HepG2 (cell line): Measurements from ENCODE around the gene STK4. TPM values are rescaled to one million over a fixed set of nuclear protein-coding genes. Genes with fewer than 3 reads are reported as not detected.

Experiments used
- ARID2 ChIP-seq: sonication (generic); formaldehyde crosslinking; IDR thresholded peaks from 2 replicates; pipeline ENCODE4 v1.8.1; 2022; ENCODE audit warnings: mild to moderate bottlenecking, missing genetic modification reagents, borderline replicate concordance
- FOXA3 ChIP-seq: IDR thresholded peaks from 2 replicates; pipeline ENCODE4 v1.6.1; 2016; ENCODE audit warnings: missing genetic modification reagents, missing compliant biosample characterization
- HNRNPUL1 ChIP-seq: fragments of 200-400 bp; formaldehyde crosslinking; IDR thresholded peaks from 2 replicates; pipeline ENCODE4 v1.6.1; 2017; ENCODE audit warnings: low read depth, mild to moderate bottlenecking, low read length, moderate library complexity
- HOXA3 ChIP-seq: sonication (generic); formaldehyde crosslinking; IDR thresholded peaks from 2 replicates; pipeline ENCODE4 v1.5.0; 2020; ENCODE audit warnings: missing genetic modification reagents
- RAD51 ChIP-seq: fragments of 450-650 bp; IDR thresholded peaks from 2 replicates; pipeline ENCODE4 v1.6.1; 2016; ENCODE audit warnings: borderline replicate concordance
- SKI ChIP-seq: fragments of 450-650 bp; IDR thresholded peaks from one replicate; pipeline ENCODE4 v1.6.1; 2018; ENCODE audit warnings: mild to moderate bottlenecking; ENCODE audit not compliant: partially characterized antibody
- SMAD9 ChIP-seq: sonication (generic); formaldehyde crosslinking; IDR thresholded peaks from 2 replicates; pipeline ENCODE4 v1.5.1; 2020; ENCODE audit warnings: mild to moderate bottlenecking, missing genetic modification reagents
- SNAPC2 ChIP-seq: sonication (generic); formaldehyde crosslinking; IDR thresholded peaks from 2 replicates; pipeline ENCODE4 v1.8.1; 2022; ENCODE audit warnings: mild to moderate bottlenecking, missing genetic modification reagents
- SP140L ChIP-seq: sonication (generic); formaldehyde crosslinking; IDR thresholded peaks from 2 replicates; pipeline ENCODE4 v1.4.0; 2020; ENCODE audit warnings: missing genetic modification reagents, borderline replicate concordance
- SUZ12 ChIP-seq: fragments of 150-350 bp; IDR thresholded peaks from 2 replicates; pipeline ENCODE4 v1.6.1; 2014; ENCODE audit warnings: low read depth, low read length
- THYN1 ChIP-seq: sonication (generic); formaldehyde crosslinking; IDR thresholded peaks from 2 replicates; pipeline ENCODE4 v1.8.1; 2023; ENCODE audit warnings: low read depth, mild to moderate bottlenecking, moderate library complexity, missing genetic modification reagents, borderline replicate concordance
- U2AF2 ChIP-seq: fragments of 200-400 bp; formaldehyde crosslinking; IDR thresholded peaks from 2 replicates; pipeline ENCODE4 v1.6.1; 2017; ENCODE audit warnings: low read depth, mild to moderate bottlenecking, low read length
- ZNF263 ChIP-seq: sonication (generic); formaldehyde crosslinking; IDR thresholded peaks from 2 replicates; pipeline ENCODE4 v1.4.0; 2020; ENCODE audit warnings: missing genetic modification reagents
- ZNF30 ChIP-seq: sonication (generic); formaldehyde crosslinking; IDR thresholded peaks from 2 replicates; pipeline ENCODE4 v1.5.0; 2020; ENCODE audit warnings: mild to moderate bottlenecking, missing genetic modification reagents
- ZNF382 ChIP-seq: sonication (generic); formaldehyde crosslinking; IDR thresholded peaks from 2 replicates; pipeline ENCODE4 v1.5.0; 2020; ENCODE audit warnings: missing genetic modification reagents, mild to moderate bottlenecking, borderline replicate concordance
- ZNF556 ChIP-seq: sonication (generic); formaldehyde crosslinking; IDR thresholded peaks from 2 replicates; pipeline ENCODE4 v1.4.0; 2020; ENCODE audit warnings: mild to moderate bottlenecking, missing genetic modification reagents, borderline replicate concordance
- ZNF577 ChIP-seq: sonication (generic); formaldehyde crosslinking; IDR thresholded peaks from 2 replicates; pipeline ENCODE4 v1.4.0; 2020; ENCODE audit warnings: mild to moderate bottlenecking, low read depth, missing genetic modification reagents, borderline replicate concordance
- ZNF607 ChIP-seq: sonication (generic); formaldehyde crosslinking; IDR thresholded peaks from 2 replicates; pipeline ENCODE4 v1.5.1; 2020; ENCODE audit warnings: missing genetic modification reagents, mild to moderate bottlenecking, borderline replicate concordance
- ZNF703 ChIP-seq: sonication (generic); formaldehyde crosslinking; IDR thresholded peaks from 2 replicates; pipeline ENCODE4 v1.5.1; 2020; ENCODE audit warnings: missing genetic modification reagents, mild to moderate bottlenecking, moderate library complexity, borderline replicate concordance
- ZNF749 ChIP-seq: sonication (generic); formaldehyde crosslinking; IDR thresholded peaks from 2 replicates; pipeline ENCODE4 v1.8.0; 2022; ENCODE audit warnings: mild to moderate bottlenecking, missing genetic modification reagents, moderate library complexity, borderline replicate concordance
- ZNF792 ChIP-seq: IDR thresholded peaks from 2 replicates; pipeline ENCODE4 v1.6.1; 2016
- polyA plus RNA-seq, 8 experiments: library from polyadenylated mRNA; depleted of rRNA in 3 of 8; stranded (reverse) in 7 of 8; unstranded in 1 of 8; fragments of >200 nt; fragmentation: Illumina TruSeq in 4 of 8; extraction: Trizol in 4 of 8; gene quantifications; 2 replicates each; pipeline versions ENCODE4 v1.2.1 to v1.2.3, GENCODE V29; 2011 to 2016; ENCODE audit warnings: low read depth in 4 of 8, missing spikeins in 1 of 8, mixed read lengths in 1 of 8; ENCODE audit not compliant: insufficient read depth in 1 of 8
- total RNA-seq, 5 experiments: library from RNA; depleted of rRNA; stranded (reverse); fragments of >200 nt; fragmentation: Illumina TruSeq; extraction: Trizol; gene quantifications; 2 replicates each; pipeline ENCODE4 v1.2.3, GENCODE V29; 2016; ENCODE audit warnings: low read depth in 1 of 5
- TF ChIP-seq, protein P1 (sequence below): IDR thresholded peaks from 2 replicates; pipeline ENCODE4 v1.6.1; 2016; ENCODE audit warnings: missing compliant biosample characterization, missing genetic modification reagents, borderline replicate concordance
- TF ChIP-seq, protein P2 (sequence below): sonication (generic); formaldehyde crosslinking; IDR thresholded peaks from 2 replicates; pipeline ENCODE4 v1.4.0; 2020; ENCODE audit warnings: low read depth, mild to moderate bottlenecking, missing genetic modification reagents
- TF ChIP-seq, protein P3 (sequence below): IDR thresholded peaks from 2 replicates; pipeline ENCODE4 v1.6.1; 2016; ENCODE audit warnings: low read depth, missing genetic modification reagents, missing compliant biosample characterization
- TF ChIP-seq, protein P4 (sequence below): IDR thresholded peaks from 2 replicates; pipeline ENCODE4 v1.6.1; 2016

STK4 gene
- total and polyA plus RNA-seq, 2 of the 13 experiments (the other 11 are each of a cell fraction or from before 2014, with no cell fraction given), result 25.6 to 38.3 TPM

DNA sequence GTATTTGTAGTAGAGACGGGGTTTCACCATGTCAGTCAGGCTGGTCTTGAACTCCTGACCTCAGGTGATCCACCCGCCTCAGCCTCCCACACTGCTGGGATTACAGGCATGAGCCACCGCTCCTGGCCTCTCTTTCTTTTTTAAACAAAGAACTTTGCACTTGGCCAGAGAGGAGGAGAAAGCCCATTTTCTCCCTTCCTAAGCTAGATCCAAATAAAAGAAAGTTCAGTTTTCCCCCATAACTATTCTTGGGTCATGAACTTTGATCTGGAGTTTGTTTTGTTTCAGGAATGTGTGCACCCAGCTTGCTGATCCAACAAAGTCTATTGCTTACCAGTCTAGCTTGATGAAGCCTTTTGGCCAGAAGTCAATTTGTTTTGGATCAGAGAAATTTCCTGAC lies 111.2 kb downstream of the STK4 start (continued):
- TF ChIP-seq, protein P1, sequence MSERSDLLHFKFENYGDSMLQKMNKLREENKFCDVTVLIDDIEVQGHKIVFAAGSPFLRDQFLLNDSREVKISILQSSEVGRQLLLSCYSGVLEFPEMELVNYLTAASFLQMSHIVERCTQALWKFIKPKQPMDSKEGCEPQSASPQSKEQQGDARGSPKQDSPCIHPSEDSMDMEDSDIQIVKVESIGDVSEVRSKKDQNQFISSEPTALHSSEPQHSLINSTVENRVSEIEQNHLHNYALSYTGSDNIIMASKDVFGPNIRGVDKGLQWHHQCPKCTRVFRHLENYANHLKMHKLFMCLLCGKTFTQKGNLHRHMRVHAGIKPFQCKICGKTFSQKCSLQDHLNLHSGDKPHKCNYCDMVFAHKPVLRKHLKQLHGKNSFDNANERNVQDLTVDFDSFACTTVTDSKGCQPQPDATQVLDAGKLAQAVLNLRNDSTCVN, result peak; percentile 86; the same call in 1 of the 2 replicates
- TF ChIP-seq SNAPC2 (CRISPR knock-in tag) (no peak), SUZ12 (no peak), ARID2 (CRISPR knock-in tag) (no peak), ZNF792 (CRISPR knock-in tag) (peak; percentile 75; the same call in 1 of the 2 replicates), FOXA3 (CRISPR knock-in tag) (peak; percentile 73), SKI (peak; percentile 58), HOXA3 (CRISPR knock-in tag) (peak; percentile 68; the same call in 1 of the 2 replicates), ZNF30 (CRISPR knock-in tag) (no peak), ZNF607 (CRISPR knock-in tag) (no peak), RAD51 (no peak), SMAD9 (CRISPR knock-in tag) (no peak), HNRNPUL1 (no peak), ZNF703 (CRISPR knock-in tag) (no peak), ZNF382 (no peak), ZNF263 (CRISPR knock-in tag) (no peak), THYN1 (CRISPR knock-in tag) (no peak), ZNF556 (peak; percentile 76; the same call in 1 of the 2 replicates), SP140L (CRISPR knock-in tag) (peak; percentile 31; the same call in 1 of the 2 replicates), U2AF2 (no peak), ZNF577 (CRISPR knock-in tag) (no peak), ZNF749 (no peak)
- TF ChIP-seq, protein P2, sequence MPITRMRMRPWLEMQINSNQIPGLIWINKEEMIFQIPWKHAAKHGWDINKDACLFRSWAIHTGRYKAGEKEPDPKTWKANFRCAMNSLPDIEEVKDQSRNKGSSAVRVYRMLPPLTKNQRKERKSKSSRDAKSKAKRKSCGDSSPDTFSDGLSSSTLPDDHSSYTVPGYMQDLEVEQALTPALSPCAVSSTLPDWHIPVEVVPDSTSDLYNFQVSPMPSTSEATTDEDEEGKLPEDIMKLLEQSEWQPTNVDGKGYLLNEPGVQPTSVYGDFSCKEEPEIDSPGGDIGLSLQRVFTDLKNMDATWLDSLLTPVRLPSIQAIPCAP (CRISPR knock-in tag), result no peak
- TF ChIP-seq, protein P3, sequence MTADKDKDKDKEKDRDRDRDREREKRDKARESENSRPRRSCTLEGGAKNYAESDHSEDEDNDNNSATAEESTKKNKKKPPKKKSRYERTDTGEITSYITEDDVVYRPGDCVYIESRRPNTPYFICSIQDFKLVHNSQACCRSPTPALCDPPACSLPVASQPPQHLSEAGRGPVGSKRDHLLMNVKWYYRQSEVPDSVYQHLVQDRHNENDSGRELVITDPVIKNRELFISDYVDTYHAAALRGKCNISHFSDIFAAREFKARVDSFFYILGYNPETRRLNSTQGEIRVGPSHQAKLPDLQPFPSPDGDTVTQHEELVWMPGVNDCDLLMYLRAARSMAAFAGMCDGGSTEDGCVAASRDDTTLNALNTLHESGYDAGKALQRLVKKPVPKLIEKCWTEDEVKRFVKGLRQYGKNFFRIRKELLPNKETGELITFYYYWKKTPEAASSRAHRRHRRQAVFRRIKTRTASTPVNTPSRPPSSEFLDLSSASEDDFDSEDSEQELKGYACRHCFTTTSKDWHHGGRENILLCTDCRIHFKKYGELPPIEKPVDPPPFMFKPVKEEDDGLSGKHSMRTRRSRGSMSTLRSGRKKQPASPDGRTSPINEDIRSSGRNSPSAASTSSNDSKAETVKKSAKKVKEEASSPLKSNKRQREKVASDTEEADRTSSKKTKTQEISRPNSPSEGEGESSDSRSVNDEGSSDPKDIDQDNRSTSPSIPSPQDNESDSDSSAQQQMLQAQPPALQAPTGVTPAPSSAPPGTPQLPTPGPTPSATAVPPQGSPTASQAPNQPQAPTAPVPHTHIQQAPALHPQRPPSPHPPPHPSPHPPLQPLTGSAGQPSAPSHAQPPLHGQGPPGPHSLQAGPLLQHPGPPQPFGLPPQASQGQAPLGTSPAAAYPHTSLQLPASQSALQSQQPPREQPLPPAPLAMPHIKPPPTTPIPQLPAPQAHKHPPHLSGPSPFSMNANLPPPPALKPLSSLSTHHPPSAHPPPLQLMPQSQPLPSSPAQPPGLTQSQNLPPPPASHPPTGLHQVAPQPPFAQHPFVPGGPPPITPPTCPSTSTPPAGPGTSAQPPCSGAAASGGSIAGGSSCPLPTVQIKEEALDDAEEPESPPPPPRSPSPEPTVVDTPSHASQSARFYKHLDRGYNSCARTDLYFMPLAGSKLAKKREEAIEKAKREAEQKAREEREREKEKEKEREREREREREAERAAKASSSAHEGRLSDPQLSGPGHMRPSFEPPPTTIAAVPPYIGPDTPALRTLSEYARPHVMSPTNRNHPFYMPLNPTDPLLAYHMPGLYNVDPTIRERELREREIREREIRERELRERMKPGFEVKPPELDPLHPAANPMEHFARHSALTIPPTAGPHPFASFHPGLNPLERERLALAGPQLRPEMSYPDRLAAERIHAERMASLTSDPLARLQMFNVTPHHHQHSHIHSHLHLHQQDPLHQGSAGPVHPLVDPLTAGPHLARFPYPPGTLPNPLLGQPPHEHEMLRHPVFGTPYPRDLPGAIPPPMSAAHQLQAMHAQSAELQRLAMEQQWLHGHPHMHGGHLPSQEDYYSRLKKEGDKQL (CRISPR knock-in tag), result no peak
- TF ChIP-seq, protein P4, sequence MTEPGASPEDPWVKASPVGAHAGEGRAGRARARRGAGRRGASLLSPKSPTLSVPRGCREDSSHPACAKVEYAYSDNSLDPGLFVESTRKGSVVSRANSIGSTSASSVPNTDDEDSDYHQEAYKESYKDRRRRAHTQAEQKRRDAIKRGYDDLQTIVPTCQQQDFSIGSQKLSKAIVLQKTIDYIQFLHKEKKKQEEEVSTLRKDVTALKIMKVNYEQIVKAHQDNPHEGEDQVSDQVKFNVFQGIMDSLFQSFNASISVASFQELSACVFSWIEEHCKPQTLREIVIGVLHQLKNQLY (CRISPR knock-in tag), result no peak
